NCI-H345 treated with DMSO at 0.1 percent for 48 hours (cell line): ENCODE measurements around the gene SYS1.

ENCODE experiments used
- DNase-seq: peaks from one replicate; lab custom pipeline; 2025; ENCODE audit not compliant: unreplicated experiment; lab: John Stamatoyannopoulos, UW

Gene SYS1

GRCh38 chr20:45355209-45356084 lies 7.5 kb upstream of the SYS1 start:
- DNase-seq = no peak

GRCh38 chr20:45358282-45359068 lies 4.5 kb upstream of the SYS1 start:
- DNase-seq = no peak

- DNase-seq = no peak
Observed at GRCh38 chr20:45359069-45359405, 3.9 kb upstream of the SYS1 start.

GRCh38 chr20:45359406-45360148 lies 3.4 kb upstream of the SYS1 start:
- no peak for DNase-seq

- DNase-seq = no peak
Observed at GRCh38 chr20:45361793-45362192, 1.2 kb upstream of the SYS1 start.

- no peak for DNase-seq
Observed at GRCh38 chr20:45363611-45364492, 896 bp downstream of the SYS1 start.

GRCh38 chr20:45365444-45365970 lies 2.6 kb downstream of the SYS1 start:
- no peak for DNase-seq

- no peak for DNase-seq
Observed at GRCh38 chr20:45366192-45366591, 3.2 kb downstream of the SYS1 start.

GRCh38 chr20:45366631-45367030 lies 3.7 kb downstream of the SYS1 start:
- DNase-seq = no peak

- no peak for DNase-seq
Observed at GRCh38 chr20:45367126-45367525, 4.2 kb downstream of the SYS1 start.

GRCh38 chr20:45368221-45368980 lies 5.4 kb downstream of the SYS1 start:
- DNase-seq = no peak

GRCh38 chr20:45370571-45371160 lies 7.7 kb downstream of the SYS1 start:
- no peak for DNase-seq

GRCh38 chr20:45372241-45372640 lies 9.3 kb downstream of the SYS1 start:
- no peak for DNase-seq

GRCh38 chr20:45372646-45373352 lies 9.8 kb downstream of the SYS1 start:
- no peak for DNase-seq

- peak; percentile 83 for DNase-seq
Observed at GRCh38 chr20:45373353-45374100, 10.6 kb downstream of the SYS1 start.

GRCh38 chr20:45374101-45374467 lies 11.1 kb downstream of the SYS1 start:
- DNase-seq = no peak

GRCh38 chr20:45374966-45375365 lies 12.0 kb downstream of the SYS1 start:
- DNase-seq = no peak

GRCh38 chr20:45377269-45377668 lies 14.3 kb downstream of the SYS1 start:
- no peak for DNase-seq
